ENCODE data around the gene PCGF3. TPM values are rescaled to one million over a fixed set of nuclear protein-coding genes. Genes with fewer than 3 reads are reported as not detected.

Gene PCGF3
- total RNA-seq, 1 donor: 43.1 TPM

DNA sequence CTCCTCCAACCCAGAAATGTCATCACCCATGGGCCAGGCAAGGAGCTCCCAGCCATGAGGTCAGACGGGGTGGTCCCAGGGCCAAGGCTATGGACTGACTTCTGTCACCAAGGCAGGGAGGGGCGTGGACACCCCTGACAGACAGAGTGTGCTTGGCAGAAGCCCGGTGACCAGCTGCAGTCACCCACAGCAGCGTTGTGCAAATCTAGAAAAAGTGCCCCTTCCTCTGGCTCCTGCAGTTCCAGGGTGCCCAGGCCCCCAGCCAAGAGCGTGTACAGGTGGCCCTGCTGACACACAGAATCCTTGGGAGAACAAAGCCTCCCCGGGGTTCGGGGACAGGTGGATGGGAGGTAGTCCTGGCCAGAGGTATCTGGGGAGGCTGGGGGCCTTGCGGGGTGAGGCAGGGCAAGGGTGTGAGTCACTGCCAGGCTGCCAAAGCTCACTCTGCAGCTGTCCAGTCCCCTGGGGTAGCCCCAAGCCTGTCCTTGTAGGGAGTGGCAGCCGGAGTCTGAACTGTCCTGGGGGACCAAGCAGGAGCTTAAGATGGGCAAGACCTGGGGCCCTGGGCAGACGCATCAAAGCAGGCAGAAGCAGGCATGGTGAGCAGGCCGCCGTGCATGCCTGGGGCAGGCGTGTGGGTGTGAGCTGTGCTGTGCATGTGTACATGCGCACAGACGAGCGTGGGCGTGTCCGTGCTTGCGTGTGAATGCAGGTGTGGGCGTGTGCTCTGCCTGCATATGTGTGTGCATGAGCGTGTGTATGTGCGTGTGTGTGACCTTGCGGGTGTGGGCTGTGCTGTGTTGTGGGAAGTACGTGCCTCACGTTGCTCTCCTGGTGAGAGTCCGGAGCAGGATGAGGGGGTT, 28.0 kb upstream of the PCGF3 start:
- no peak overlapping the region for H2AFZ ChIP-seq (ENCODE audit: low read length)
- no peaks in the 10 kb centered on the region for H3K27me3 ChIP-seq (ENCODE audit: insufficient read depth, low read length)
- no peak overlapping the region for H3K27ac ChIP-seq (ENCODE audit: low read depth, low read length)
- peaks cover under 1% of the 10 kb centered on the region for H3K36me3 ChIP-seq (ENCODE audit: insufficient read depth, low read length)
- H3K9me3 ChIP-seq (ENCODE audit: low read depth, low read length): no peaks in the 10 kb centered on the region
- TF ChIP-seq CTCF (IDR thresholded peaks at IDR 0.05; ENCODE audit: extremely low read depth, low read depth, low read length): no peak
- H3K4me1 ChIP-seq (ENCODE audit: insufficient read depth, low read length): peaks cover 25% of the 10 kb centered on the region
- no peak overlapping the region for H3K4me3 ChIP-seq (ENCODE audit: insufficient read depth, low read length)
- peaks cover 10% of the 10 kb centered on the region for H4K20me1 ChIP-seq (ENCODE audit: insufficient read depth, low read length)
- H3K79me2 ChIP-seq (ENCODE audit: insufficient read depth, low read length): peaks cover 24% of the 10 kb centered on the region
- no peak overlapping the region for H3K4me2 ChIP-seq (ENCODE audit: insufficient read depth, low read length)
- no peak for DNase-seq (ENCODE audit: insufficient read length, low spot score, missing footprints)

DNA sequence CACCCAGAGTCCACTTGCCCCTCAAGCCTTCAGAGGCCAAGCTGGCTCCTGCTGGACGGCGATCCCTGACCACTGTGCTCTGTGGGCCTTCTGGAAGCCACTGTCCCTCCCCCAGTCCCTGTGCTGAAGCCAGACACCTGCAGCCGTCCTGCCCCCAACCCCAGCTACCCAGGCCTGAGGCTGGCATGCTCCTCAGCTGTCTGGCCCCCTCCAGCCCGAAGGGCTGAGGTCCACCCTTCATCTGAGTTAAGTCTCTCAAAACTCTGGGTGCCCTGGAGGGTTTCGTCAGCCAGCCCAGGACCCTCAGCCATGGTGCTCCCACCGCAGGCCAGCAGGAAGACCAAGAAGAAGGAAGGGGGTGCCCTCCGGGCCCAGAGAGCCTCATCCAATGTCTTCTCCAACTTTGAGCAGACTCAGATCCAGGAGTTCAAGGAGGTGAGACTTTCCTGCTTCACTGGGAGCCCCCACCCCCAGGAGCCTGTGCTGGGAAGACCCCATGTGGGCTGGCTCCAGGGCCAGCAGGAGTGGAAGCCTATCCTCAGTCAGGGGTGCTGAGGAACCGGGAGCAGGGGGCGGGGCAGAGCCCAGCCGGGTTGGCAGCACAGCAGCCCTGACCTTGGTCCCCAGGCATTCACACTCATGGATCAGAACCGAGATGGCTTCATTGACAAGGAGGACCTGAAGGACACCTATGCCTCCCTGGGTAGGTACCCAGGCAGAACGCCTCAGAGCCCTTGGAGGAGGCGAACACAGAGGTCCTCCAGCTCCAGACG, 27.1 kb upstream of the PCGF3 start:
- Histone ChIP-seq H3K27ac (ENCODE audit: low read depth, low read length) (no peak overlapping the region), H2AFZ (ENCODE audit: low read length) (no peak overlapping the region), H3K9me3 (ENCODE audit: low read depth, low read length) (no peaks in the 10 kb centered on the region), H3K4me1 (ENCODE audit: insufficient read depth, low read length) (peaks cover 19% of the 10 kb centered on the region), H3K4me2 (ENCODE audit: insufficient read depth, low read length) (no peak overlapping the region), H3K27me3 (ENCODE audit: insufficient read depth, low read length) (no peaks in the 10 kb centered on the region), H4K20me1 (ENCODE audit: insufficient read depth, low read length) (peaks cover 11% of the 10 kb centered on the region), H3K36me3 (ENCODE audit: insufficient read depth, low read length) (no peaks in the 10 kb centered on the region), H3K79me2 (ENCODE audit: insufficient read depth, low read length) (peaks cover 19% of the 10 kb centered on the region), H3K4me3 (ENCODE audit: insufficient read depth, low read length) (no peak overlapping the region)
- no peak for DNase-seq (ENCODE audit: insufficient read length, low spot score, missing footprints)
- TF ChIP-seq CTCF (IDR thresholded peaks at IDR 0.05; ENCODE audit: extremely low read depth, low read depth, low read length): no peak

GRCh38 chr4:679104-679481, 26.5 kb upstream of the PCGF3 start:
- no peak for DNase-seq (ENCODE audit: insufficient read length, low spot score, missing footprints)
- TF ChIP-seq CTCF (IDR thresholded peaks at IDR 0.05; ENCODE audit: extremely low read depth, low read depth, low read length): no peak
- Histone ChIP-seq H3K9me3 (ENCODE audit: low read depth, low read length) (no peaks in the 10 kb centered on the region), H2AFZ (ENCODE audit: low read length) (no peak overlapping the region), H3K4me2 (ENCODE audit: insufficient read depth, low read length) (no peak overlapping the region), H3K4me1 (ENCODE audit: insufficient read depth, low read length) (peaks cover 19% of the 10 kb centered on the region), H3K4me3 (ENCODE audit: insufficient read depth, low read length) (no peak overlapping the region), H3K36me3 (ENCODE audit: insufficient read depth, low read length) (no peaks in the 10 kb centered on the region), H4K20me1 (ENCODE audit: insufficient read depth, low read length) (peaks cover 11% of the 10 kb centered on the region), H3K27me3 (ENCODE audit: insufficient read depth, low read length) (no peaks in the 10 kb centered on the region), H3K27ac (ENCODE audit: low read depth, low read length) (no peak overlapping the region), H3K79me2 (ENCODE audit: insufficient read depth, low read length) (peaks cover 17% of the 10 kb centered on the region)

- H3K36me3 ChIP-seq (ENCODE audit: insufficient read depth, low read length): no peaks in the 10 kb centered on the region
- H3K4me2 ChIP-seq (ENCODE audit: insufficient read depth, low read length): no peak overlapping the region
- peaks cover 11% of the 10 kb centered on the region for H4K20me1 ChIP-seq (ENCODE audit: insufficient read depth, low read length)
- no peak overlapping the region for H3K27ac ChIP-seq (ENCODE audit: low read depth, low read length)
- no peak for DNase-seq (ENCODE audit: insufficient read length, low spot score, missing footprints)
- H3K27me3 ChIP-seq (ENCODE audit: insufficient read depth, low read length): no peaks in the 10 kb centered on the region
- H3K79me2 ChIP-seq (ENCODE audit: insufficient read depth, low read length): peaks cover 14% of the 10 kb centered on the region
- no peak overlapping the region for H3K4me3 ChIP-seq (ENCODE audit: insufficient read depth, low read length)
- H2AFZ ChIP-seq (ENCODE audit: low read length): no peak overlapping the region
- peaks cover 19% of the 10 kb centered on the region for H3K4me1 ChIP-seq (ENCODE audit: insufficient read depth, low read length)
- TF ChIP-seq CTCF (IDR thresholded peaks at IDR 0.05; ENCODE audit: extremely low read depth, low read depth, low read length): no peak
- no peaks in the 10 kb centered on the region for H3K9me3 ChIP-seq (ENCODE audit: low read depth, low read length)
These were observed 26.0 kb upstream of the PCGF3 start for GRCh38 chr4:679629-680028.

Measured in osteoblast (primary cell).